ENCODE data around the gene MCF2L2.

The MCF2L2 gene

DNA sequence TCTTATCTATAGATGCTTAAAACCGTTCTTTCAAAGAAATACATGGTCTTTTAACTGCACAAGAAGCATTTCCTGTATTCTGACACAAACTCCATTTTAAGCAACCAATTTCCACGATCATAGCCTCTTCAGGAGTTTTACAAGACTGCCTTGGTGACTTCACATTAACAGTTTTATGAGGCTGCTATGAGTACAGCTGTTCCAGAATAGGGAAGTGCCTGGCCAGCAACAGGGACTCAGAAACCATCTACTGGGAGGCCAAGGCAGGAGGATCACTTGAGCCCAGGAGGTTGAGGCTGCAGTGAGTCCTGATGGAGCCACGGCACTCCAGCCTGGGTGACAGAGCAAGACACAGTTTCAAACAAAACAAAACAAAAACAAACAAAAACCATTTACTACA is 96.9 kb downstream of the MCF2L2 start:
- TF ChIP-seq ZFX (IDR thresholded peaks at IDR 0.05; ENCODE audit: borderline replicate concordance): no peak
- TF ChIP-seq, protein P1, sequence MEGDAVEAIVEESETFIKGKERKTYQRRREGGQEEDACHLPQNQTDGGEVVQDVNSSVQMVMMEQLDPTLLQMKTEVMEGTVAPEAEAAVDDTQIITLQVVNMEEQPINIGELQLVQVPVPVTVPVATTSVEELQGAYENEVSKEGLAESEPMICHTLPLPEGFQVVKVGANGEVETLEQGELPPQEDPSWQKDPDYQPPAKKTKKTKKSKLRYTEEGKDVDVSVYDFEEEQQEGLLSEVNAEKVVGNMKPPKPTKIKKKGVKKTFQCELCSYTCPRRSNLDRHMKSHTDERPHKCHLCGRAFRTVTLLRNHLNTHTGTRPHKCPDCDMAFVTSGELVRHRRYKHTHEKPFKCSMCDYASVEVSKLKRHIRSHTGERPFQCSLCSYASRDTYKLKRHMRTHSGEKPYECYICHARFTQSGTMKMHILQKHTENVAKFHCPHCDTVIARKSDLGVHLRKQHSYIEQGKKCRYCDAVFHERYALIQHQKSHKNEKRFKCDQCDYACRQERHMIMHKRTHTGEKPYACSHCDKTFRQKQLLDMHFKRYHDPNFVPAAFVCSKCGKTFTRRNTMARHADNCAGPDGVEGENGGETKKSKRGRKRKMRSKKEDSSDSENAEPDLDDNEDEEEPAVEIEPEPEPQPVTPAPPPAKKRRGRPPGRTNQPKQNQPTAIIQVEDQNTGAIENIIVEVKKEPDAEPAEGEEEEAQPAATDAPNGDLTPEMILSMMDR (IDR thresholded peaks at IDR 0.05): no peak
- no peak overlapping the region for H3K27ac ChIP-seq

DNA sequence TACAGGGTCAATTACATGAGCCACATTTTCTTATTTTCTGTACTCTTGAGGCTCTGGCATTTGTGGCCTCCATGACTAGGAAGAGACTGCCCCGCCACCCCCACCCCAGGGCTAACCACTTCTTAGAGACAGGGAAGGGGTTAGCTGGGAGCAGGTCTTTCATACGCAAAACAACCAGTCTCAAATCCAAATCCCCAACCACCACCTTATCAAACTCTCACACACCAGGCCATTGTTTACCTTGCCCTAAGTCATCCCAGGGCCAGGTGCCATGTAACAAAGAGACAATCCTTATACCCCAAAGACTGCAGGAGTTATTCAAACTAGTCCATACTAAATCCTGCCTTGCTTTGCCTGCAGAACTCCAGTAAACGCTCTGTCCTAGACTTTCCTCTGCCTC is 97.5 kb downstream of the MCF2L2 start:
- TF ChIP-seq, protein P1 (IDR thresholded peaks at IDR 0.05): no peak
- TF ChIP-seq ZFX (IDR thresholded peaks at IDR 0.05; ENCODE audit: borderline replicate concordance): no peak
- H3K27ac ChIP-seq: no peak overlapping the region

- no peak overlapping the region for H3K27ac ChIP-seq
- TF ChIP-seq ZFX (IDR thresholded peaks at IDR 0.05; ENCODE audit: borderline replicate concordance): no peak
- TF ChIP-seq, protein P1 (IDR thresholded peaks at IDR 0.05): no peak
These were observed 98.9 kb downstream of the MCF2L2 start for GRCh38 chr3:183329543-183329942.

DNA sequence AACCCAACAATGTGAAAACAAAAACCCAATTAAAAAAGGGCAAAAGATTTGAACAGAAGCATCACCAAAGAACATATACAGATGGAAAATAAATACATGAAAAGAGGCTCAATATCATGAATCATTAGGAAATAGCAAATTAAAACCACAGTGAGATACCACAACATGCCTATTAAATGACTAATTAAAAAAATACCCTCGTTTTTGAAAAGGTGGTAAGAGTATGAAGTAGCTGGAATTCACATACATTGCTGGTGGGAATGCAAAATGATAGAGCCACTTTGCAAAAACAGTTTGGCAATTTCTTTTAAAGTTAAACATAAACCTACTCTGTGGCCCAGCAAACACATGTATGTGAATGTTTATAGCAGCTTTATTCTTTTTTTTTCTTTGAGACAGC is 99.6 kb downstream of the MCF2L2 start:
- TF ChIP-seq, protein P1 (IDR thresholded peaks at IDR 0.05): no peak
- TF ChIP-seq ZFX (IDR thresholded peaks at IDR 0.05; ENCODE audit: borderline replicate concordance): no peak
- no peak overlapping the region for H3K27ac ChIP-seq

DNA sequence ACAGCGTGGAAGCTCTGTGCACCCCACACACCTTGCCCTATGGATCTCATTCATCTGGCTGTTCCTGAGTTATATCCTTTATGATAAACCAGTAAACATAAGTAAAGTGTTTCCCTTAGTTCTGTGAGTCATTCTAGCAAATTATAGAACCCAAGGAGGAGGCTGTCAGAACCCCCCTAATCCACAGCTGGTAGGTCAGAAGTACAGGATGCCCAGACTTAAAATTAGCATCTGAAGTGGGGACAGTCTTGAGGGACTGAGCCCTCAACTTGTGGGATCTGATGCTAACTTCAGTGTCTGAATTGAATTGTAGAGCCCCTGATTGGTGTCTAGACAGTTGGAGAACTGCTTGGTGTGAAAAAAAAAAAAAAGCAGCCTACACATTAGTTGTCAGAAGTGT is 100.3 kb downstream of the MCF2L2 start:
- TF ChIP-seq, protein P1 (IDR thresholded peaks at IDR 0.05): no peak
- TF ChIP-seq ZFX (IDR thresholded peaks at IDR 0.05; ENCODE audit: borderline replicate concordance): no peak
- no peak overlapping the region for H3K27ac ChIP-seq

DNA sequence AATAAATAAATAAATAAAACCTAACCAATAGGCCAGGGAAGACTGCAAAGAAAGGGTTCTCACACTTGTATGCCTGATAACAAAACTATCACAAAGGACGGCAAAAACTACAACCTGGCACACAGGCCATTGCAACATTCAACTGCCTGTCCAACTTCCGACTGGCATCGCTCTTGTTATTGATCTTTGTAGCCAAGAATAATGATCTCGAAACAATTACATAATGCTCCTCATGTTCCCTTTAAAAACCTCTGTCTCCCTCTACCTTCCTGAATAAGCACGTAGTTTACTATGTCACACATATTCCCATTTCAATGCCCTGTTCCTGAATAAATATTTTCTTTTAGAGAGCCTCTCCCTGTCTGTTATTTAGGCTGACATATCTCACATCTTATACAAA is 101.1 kb downstream of the MCF2L2 start:
- H3K27ac ChIP-seq: no peak overlapping the region
- TF ChIP-seq, protein P1 (IDR thresholded peaks at IDR 0.05): no peak
- no peak for TF ChIP-seq ZFX (IDR thresholded peaks at IDR 0.05; ENCODE audit: borderline replicate concordance)

- no peak overlapping the region for H3K27ac ChIP-seq
- TF ChIP-seq ZFX (IDR thresholded peaks at IDR 0.05; ENCODE audit: borderline replicate concordance): no peak
- TF ChIP-seq, protein P1 (IDR thresholded peaks at IDR 0.05): no peak
These were observed 104.3 kb downstream of the MCF2L2 start for GRCh38 chr3:183324083-183324482.

Measured in 22Rv1 (cell line).